ENCODE measurements around the gene UCN3. TPM values are rescaled to one million over a fixed set of nuclear protein-coding genes. Genes with fewer than 3 reads are reported as not detected.
A peak's percentile ranks its signal among the peaks of the same experiment; 100 is the strongest.

The UCN3 gene
- total and polyA plus RNA-seq, 9 of the 15 experiments (the other 6 are each of a cell fraction or from before 2014, with no cell fraction given), result not detected

GRCh38 chr10:5338010-5338409 lies 26.8 kb upstream of the UCN3 start:
- no peak overlapping the region for H3K27ac ChIP-seq (ENCODE audit: extremely low read depth, low read depth, low read length)
- BruUV-seq (replicated peaks), result no TSS peak
- no peak for DNase-seq (ENCODE audit: extremely low read depth in 1 of 4, low spot score in 3 of 4)
- peaks cover 0 to 2% of the 10 kb centered on the region in 2 experiments; a peak in 2 of 5 replicates for H3K4me1 ChIP-seq (replicated peaks in 1 of 2; ENCODE audit: control insufficient read depth in 2 of 2, insufficient read depth in 2 of 2, low read length in 2 of 2)
- in situ Hi-C loops (cut with MboI) (no loop called here), intact Hi-C loops (cut with micrococcal nuclease) (no loop called here)
- no peaks in the 10 kb centered on the region; a peak in 1 of 5 replicates for H3K27me3 ChIP-seq (ENCODE audit: control insufficient read depth in 2 of 2, insufficient read depth in 2 of 2, low read length in 2 of 2)
- H3K4me3 ChIP-seq, result no peak overlapping the region
- ATAC-seq, result no peak
- H3K4me2 ChIP-seq (ENCODE audit: insufficient read depth, low read length), result no peak overlapping the region
- H3K9me1 ChIP-seq (ENCODE audit: control insufficient read depth, insufficient read depth, low read length), result no peaks in the 10 kb centered on the region
- no peak overlapping the region for H2AFZ ChIP-seq (ENCODE audit: low read depth, low read length)
- TF ChIP-seq PTTG1 (tag; IDR thresholded peaks at IDR 0.05; ENCODE audit: low read depth), result no peak
- TF ChIP-seq ETV1 (tag; conservative IDR thresholded peaks at IDR 0.05; ENCODE audit: low read depth), result no peak
- no peak for TF ChIP-seq HNRNPK (IDR thresholded peaks at IDR 0.05; ENCODE audit: low read depth, low read length, poor library complexity, severe bottlenecking)
- no peak for TF ChIP-seq PRPF4 (IDR thresholded peaks at IDR 0.05; ENCODE audit: insufficient read depth, low read depth, low read length, poor library complexity, severe bottlenecking)
- TF ChIP-seq, protein P1, sequence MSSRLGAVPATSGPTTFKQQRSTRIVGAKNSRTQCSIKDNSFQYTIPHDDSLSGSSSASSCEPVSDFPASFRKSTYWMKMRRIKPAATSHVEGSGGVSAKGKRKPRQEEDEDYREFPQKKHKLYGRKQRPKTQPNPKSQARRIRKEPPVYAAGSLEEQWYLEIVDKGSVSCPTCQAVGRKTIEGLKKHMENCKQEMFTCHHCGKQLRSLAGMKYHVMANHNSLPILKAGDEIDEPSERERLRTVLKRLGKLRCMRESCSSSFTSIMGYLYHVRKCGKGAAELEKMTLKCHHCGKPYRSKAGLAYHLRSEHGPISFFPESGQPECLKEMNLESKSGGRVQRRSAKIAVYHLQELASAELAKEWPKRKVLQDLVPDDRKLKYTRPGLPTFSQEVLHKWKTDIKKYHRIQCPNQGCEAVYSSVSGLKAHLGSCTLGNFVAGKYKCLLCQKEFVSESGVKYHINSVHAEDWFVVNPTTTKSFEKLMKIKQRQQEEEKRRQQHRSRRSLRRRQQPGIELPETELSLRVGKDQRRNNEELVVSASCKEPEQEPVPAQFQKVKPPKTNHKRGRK (tag; IDR thresholded peaks at IDR 0.05), result peak; percentile 79
- no peak for TF ChIP-seq NR4A1 (CRISPR knock-in tag; IDR thresholded peaks at IDR 0.05)
- no peak for TF ChIP-seq NR4A1 (tag; IDR thresholded peaks at IDR 0.05)
- no peak for TF ChIP-seq ZNF740 (CRISPR knock-in tag; IDR thresholded peaks at IDR 0.05)
- TF ChIP-seq ZNF740 (tag; IDR thresholded peaks at IDR 0.05), result no peak
- ChIA-PET POLR2A (interaction anchor here (0.7 kb wide), 1 partner anchor 192 kb away, joined by 3 read pairs; no protein-coding TSS in a partner anchor), CTCF (ENCODE audit: low intra/inter-chr PET ratio) (no interaction called here)
- no peak for FAIRE-seq
- H3K9ac ChIP-seq (ENCODE audit: insufficient read depth in 1 of 2, low read depth in 2 of 2, low read length in 2 of 2), result no peak overlapping the region
- no peaks in the 10 kb centered on the region for H3K79me2 ChIP-seq (ENCODE audit: control insufficient read depth, insufficient read depth, low read length)
- no peaks in the 10 kb centered on the region; the same call in 1 of the 2 replicates for H3K9me3 ChIP-seq (replicated peaks; ENCODE audit: control insufficient read depth, insufficient read depth, low read depth, low read length)
- no peaks in the 10 kb centered on the region for H4K20me1 ChIP-seq (replicated peaks; ENCODE audit: control insufficient read depth, insufficient read depth, low read length)
- no peaks in the 10 kb centered on the region for H3K36me3 ChIP-seq (ENCODE audit: control insufficient read depth, insufficient read depth, low read length)
